SK-N-SH (cell line): ENCODE measurements around the gene IRGQ.

Experiments
- EZH2phosphoT487 ChIP-seq: fragments of 200-600 bp; sonication (generic); IDR thresholded peaks from 2 replicates; pipeline ENCODE4 v1.6.1; 2017; ENCODE audit warnings: low read depth, mixed run types, mild to moderate bottlenecking, antibody characterized with exemption, moderate library complexity, borderline replicate concordance
- GATA2 ChIP-seq: sonication (generic); formaldehyde crosslinking; IDR thresholded peaks from 2 replicates; pipeline ENCODE4 v1.5.0; 2020; ENCODE audit warnings: mild to moderate bottlenecking, missing genetic modification reagents
- MEF2A ChIP-seq: IDR thresholded peaks from 2 replicates; pipeline ENCODE4 v1.4.0; 2012; ENCODE audit warnings: low read depth, borderline replicate concordance
- MXI1 ChIP-seq: IDR thresholded peaks from 2 replicates; pipeline ENCODE4 v1.6.1; 2012; ENCODE audit warnings: mild to moderate bottlenecking, low read depth, low read length, improper control_type of control experiment
- POLR2AphosphoS5 ChIP-seq: IDR thresholded peaks from 2 replicates; pipeline ENCODE4 v1.6.1; 2012; ENCODE audit warnings: low read depth, low read length
- RAD21 ChIP-seq: IDR thresholded peaks from 2 replicates; pipeline ENCODE4 v1.6.1; 2012; ENCODE audit warnings: mild to moderate bottlenecking, low read length
- RXRA ChIP-seq: IDR thresholded peaks from 2 replicates; pipeline ENCODE4 v1.4.0; 2012; ENCODE audit warnings: low read depth, mild to moderate bottlenecking, borderline replicate concordance
- SMC3 ChIP-seq: IDR thresholded peaks from 2 replicates; pipeline ENCODE4 v1.6.1; 2012; ENCODE audit warnings: low read depth, low read length, improper control_type of control experiment
- TAF1 ChIP-seq: IDR thresholded peaks from 2 replicates; pipeline ENCODE4 v1.6.1; 2012; ENCODE audit warnings: low read depth, mild to moderate bottlenecking, low read length, moderate library complexity, borderline replicate concordance
- YY1 ChIP-seq: IDR thresholded peaks from 2 replicates; pipeline ENCODE4 v1.4.0; 2012; ENCODE audit warnings: low read depth, mild to moderate bottlenecking
- TF ChIP-seq, protein P1 (sequence below): fragments of 200-600 bp; sonication (generic); IDR thresholded peaks from 2 replicates; pipeline ENCODE4 v1.6.1; 2017; ENCODE audit warnings: antibody characterized with exemption, mild to moderate bottlenecking, moderate library complexity
- TF ChIP-seq, protein P2 (sequence below): IDR thresholded peaks from 2 replicates; pipeline ENCODE4 v1.6.1; 2012; ENCODE audit warnings: mild to moderate bottlenecking, low read depth, low read length, moderate library complexity

DNA sequence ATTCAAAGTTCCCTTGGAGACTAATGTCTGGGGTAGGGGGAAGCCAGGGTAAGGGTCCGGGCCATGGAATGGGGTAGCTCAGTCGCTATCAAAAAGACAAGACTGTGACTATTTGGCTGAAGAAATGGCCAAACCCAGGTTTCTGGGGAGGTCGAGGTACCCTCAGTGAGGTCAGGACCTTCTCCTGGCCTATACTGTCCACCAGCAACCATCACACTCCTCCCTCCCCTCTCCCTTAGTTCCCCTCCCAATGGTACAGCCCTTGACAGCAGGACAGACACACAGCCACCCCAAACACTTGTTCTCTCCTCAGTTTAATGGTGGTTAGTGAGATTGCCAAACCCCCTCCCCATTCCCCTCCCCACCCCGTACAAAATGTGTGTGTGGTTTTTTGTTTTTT, 26.1 kb upstream of the IRGQ start:
- TF ChIP-seq, protein P1, sequence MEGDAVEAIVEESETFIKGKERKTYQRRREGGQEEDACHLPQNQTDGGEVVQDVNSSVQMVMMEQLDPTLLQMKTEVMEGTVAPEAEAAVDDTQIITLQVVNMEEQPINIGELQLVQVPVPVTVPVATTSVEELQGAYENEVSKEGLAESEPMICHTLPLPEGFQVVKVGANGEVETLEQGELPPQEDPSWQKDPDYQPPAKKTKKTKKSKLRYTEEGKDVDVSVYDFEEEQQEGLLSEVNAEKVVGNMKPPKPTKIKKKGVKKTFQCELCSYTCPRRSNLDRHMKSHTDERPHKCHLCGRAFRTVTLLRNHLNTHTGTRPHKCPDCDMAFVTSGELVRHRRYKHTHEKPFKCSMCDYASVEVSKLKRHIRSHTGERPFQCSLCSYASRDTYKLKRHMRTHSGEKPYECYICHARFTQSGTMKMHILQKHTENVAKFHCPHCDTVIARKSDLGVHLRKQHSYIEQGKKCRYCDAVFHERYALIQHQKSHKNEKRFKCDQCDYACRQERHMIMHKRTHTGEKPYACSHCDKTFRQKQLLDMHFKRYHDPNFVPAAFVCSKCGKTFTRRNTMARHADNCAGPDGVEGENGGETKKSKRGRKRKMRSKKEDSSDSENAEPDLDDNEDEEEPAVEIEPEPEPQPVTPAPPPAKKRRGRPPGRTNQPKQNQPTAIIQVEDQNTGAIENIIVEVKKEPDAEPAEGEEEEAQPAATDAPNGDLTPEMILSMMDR: no peak
- no peak for TF ChIP-seq POLR2AphosphoS5
- TF ChIP-seq EZH2phosphoT487: no peak
- no peak for TF ChIP-seq SMC3
- no peak for TF ChIP-seq RXRA
- TF ChIP-seq RAD21: no peak
- TF ChIP-seq MXI1: no peak
- no peak for TF ChIP-seq TAF1
- no peak for TF ChIP-seq MEF2A
- TF ChIP-seq, protein P2, sequence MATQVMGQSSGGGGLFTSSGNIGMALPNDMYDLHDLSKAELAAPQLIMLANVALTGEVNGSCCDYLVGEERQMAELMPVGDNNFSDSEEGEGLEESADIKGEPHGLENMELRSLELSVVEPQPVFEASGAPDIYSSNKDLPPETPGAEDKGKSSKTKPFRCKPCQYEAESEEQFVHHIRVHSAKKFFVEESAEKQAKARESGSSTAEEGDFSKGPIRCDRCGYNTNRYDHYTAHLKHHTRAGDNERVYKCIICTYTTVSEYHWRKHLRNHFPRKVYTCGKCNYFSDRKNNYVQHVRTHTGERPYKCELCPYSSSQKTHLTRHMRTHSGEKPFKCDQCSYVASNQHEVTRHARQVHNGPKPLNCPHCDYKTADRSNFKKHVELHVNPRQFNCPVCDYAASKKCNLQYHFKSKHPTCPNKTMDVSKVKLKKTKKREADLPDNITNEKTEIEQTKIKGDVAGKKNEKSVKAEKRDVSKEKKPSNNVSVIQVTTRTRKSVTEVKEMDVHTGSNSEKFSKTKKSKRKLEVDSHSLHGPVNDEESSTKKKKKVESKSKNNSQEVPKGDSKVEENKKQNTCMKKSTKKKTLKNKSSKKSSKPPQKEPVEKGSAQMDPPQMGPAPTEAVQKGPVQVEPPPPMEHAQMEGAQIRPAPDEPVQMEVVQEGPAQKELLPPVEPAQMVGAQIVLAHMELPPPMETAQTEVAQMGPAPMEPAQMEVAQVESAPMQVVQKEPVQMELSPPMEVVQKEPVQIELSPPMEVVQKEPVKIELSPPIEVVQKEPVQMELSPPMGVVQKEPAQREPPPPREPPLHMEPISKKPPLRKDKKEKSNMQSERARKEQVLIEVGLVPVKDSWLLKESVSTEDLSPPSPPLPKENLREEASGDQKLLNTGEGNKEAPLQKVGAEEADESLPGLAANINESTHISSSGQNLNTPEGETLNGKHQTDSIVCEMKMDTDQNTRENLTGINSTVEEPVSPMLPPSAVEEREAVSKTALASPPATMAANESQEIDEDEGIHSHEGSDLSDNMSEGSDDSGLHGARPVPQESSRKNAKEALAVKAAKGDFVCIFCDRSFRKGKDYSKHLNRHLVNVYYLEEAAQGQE: no peak
- TF ChIP-seq YY1: no peak
- TF ChIP-seq GATA2 (CRISPR knock-in tag): no peak
